Kidney (tissue), 14 donors: ENCODE data around the gene CD46. TPM values are rescaled to one million over a fixed set of nuclear protein-coding genes. Genes with fewer than 3 reads are reported as not detected.

Experiments used
- DNase-seq, 5 donors: peaks; one replicate each; pipeline ENCODE4 v3.0.0-alpha.2; 2013 to 2020
- FAIRE-seq: peaks from 2 replicates; lab custom pipeline; 2012; peaks lifted over from hg19 to GRCh38; lab: Jason Lieb, UNC
- H3K27ac ChIP-seq, 2 donors: one replicate each; pipeline ENCODE4 v1.7.0; 2013; ENCODE audit warnings: low read depth in 2 of 2, low read length in 2 of 2, inconsistent platforms in 1 of 2
- H3K27me3 ChIP-seq: one replicate; pipeline ENCODE4 v1.7.1; 2013; ENCODE audit warnings: low read length, inconsistent platforms; ENCODE audit not compliant: control insufficient read depth, insufficient read depth
- H3K36me3 ChIP-seq, 3 donors: one replicate each; pipeline versions ENCODE4 v1.7.0 to v1.7.1; 2013; ENCODE audit warnings: low read length in 3 of 3, control low read depth in 1 of 3, inconsistent platforms in 1 of 3; ENCODE audit not compliant: insufficient read depth in 3 of 3, control insufficient read depth in 2 of 3
- H3K4me1 ChIP-seq, 3 donors: one replicate each; pipeline versions ENCODE4 v1.7.0 to v1.7.1; 2013; ENCODE audit warnings: low read length in 3 of 3, inconsistent platforms in 1 of 3, low read depth in 1 of 3; ENCODE audit not compliant: control insufficient read depth in 2 of 3, insufficient read depth in 2 of 3
- H3K4me3 ChIP-seq, 3 donors: one replicate each; pipeline versions ENCODE4 v1.7.0 to v1.8.1; 2013; ENCODE audit warnings: low read length in 3 of 3, control low read depth in 1 of 3, inconsistent platforms in 1 of 3
- H3K9ac ChIP-seq, 3 donors: one replicate each; pipeline versions ENCODE4 v1.7.0 to v1.7.1; 2013; ENCODE audit warnings: low read length in 3 of 3, control low read depth in 1 of 3, inconsistent platforms in 1 of 3
- H3K9me3 ChIP-seq, 3 donors: one replicate each; pipeline versions ENCODE4 v1.7.0 to v1.7.1; 2013; ENCODE audit warnings: low read length in 3 of 3, control low read depth in 1 of 3, inconsistent platforms in 1 of 3; ENCODE audit not compliant: control insufficient read depth in 2 of 3, insufficient read depth in 1 of 3
- CTCF ChIP-seq: IDR thresholded peaks from 3 replicates; pipeline ENCODE4 v1.5.1; 2012; ENCODE audit warnings: mild to moderate bottlenecking, moderate library complexity, borderline replicate concordance; ENCODE audit not compliant: insufficient read depth; ENCODE audit errors: extremely low read depth
- intact Hi-C: fragments of 100-400 bp; cut with DNase I; formaldehyde crosslinking; loops from one replicate; pipeline ENCODE4 v1.11.1; 2022
- polyA plus RNA-seq: library from polyadenylated mRNA; stranded (reverse); fragments of 350-450 nt; fragmentation: Illumina TruSeq; extraction: RNeasy Lipid Tissue Mini Kit (QIAGEN cat#74804); gene quantifications from one replicate; pipeline ENCODE4 v1.2.3, GENCODE V29; 2014; ENCODE audit warnings: low read depth, low replicate concordance; ENCODE audit not compliant: insufficient read depth
- total RNA-seq: library from RNA; stranded (reverse); fragmentation: NEBNext Ultra II Directional; extraction: Animal tissue kit (Norgen Biotek cat#: 25700); gene quantifications from one replicate; pipeline ENCODE4 v1.2.1, GENCODE V29; 2021
- donor health status: control.
- donor health status: control.
- donor health status: control.
- donor health status: control.
- donor health status: control.
- donor health status: DM: yes; HTN: yes; CAD: no.
- donor health status: Normal renal cell carcinoma (clear cell type).

The CD46 gene
- total and polyA plus RNA-seq, 2 donors from 2014 or later, result 119 to 269 TPM

DNA sequence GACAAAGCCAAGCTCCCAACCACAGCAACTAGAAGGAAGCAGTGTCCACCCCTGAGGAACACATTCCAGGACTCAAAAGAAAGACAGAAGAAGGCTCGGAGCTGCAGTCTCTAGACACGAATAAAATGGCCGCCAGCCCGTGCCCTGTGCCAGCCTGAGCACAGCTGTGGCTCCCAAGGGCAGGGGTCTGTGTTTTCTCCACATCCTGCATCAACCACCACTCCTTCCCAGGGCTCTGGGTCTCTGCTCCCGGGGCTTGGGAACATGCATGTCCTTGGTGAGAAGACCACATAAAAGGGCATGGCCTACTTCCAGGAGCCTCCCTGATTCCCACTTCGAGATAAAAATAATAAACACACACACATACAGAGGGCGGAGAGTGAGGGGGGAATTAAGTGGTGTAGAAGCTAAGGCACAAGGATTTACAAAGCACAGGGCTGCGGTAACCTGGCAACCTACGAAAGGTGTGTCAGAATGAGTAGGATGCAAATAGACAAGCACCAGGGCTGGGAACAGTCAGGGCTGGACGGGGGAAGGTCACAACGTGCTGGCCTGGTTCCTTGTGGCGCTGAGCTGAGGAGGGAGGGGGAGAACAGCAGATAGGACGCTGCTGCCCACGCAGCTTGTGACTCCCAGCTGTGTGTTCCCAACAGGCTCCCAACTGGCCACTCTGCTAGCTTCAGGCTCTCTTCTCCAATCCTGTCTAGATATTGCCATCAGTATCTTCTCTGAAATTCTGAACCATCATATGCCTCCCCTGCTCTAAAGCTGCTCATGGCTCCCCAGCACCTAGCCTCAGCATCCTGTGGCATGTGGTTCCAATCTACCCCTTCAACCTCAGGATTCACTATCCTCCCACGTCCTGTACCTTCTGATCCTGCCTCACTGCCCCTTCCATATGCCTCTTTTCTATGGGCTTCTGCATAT, 86.6 kb downstream of the CD46 start:
- Histone ChIP-seq H3K4me3 (no peak overlapping the region), H3K36me3 (peaks cover 0 to 10% (median 0%) of the 10 kb centered on the region in 3 donors), H3K27me3 (no peaks in the 10 kb centered on the region), H3K4me1 (peaks cover 0 to 29% (median 28%) of the 10 kb centered on the region in 3 donors), H3K9ac (peak overlapping the region in 1 of 3 donors; percentile 30), H3K9me3 (no peaks in the 10 kb centered on the region), H3K27ac (peak overlapping the region; percentile 45 to 58)
- DNase-seq (peak in 3 of 5 donors; percentile 28 to 88 (median 35)), FAIRE-seq (no peak)
- intact Hi-C loops, result no loop called here
- TF ChIP-seq CTCF, result no peak

- peaks cover 0 to 29% (median 23%) of the 10 kb centered on the region in 3 donors for H3K4me1 ChIP-seq
- peak overlapping the region; percentile 45 to 58 for H3K27ac ChIP-seq
- intact Hi-C loops, result no loop called here
Observed at GRCh38 chr1:207839083-207839413, 87.2 kb downstream of the CD46 start.

GRCh38 chr1:207840380-207840779, 88.5 kb downstream of the CD46 start:
- H3K4me1 ChIP-seq, result peaks cover 0 to 31% (median 31%) of the 10 kb centered on the region in 3 donors
- H3K27me3 ChIP-seq, result no peaks in the 10 kb centered on the region
- DNase-seq (no peak), FAIRE-seq (no peak)
- no peak overlapping the region for H3K27ac ChIP-seq
- no peaks in the 10 kb centered on the region for H3K9me3 ChIP-seq
- intact Hi-C loops, result no loop called here
- H3K9ac ChIP-seq, result no peak overlapping the region
- peaks cover 0 to 10% (median 0%) of the 10 kb centered on the region in 3 donors for H3K36me3 ChIP-seq
- no peak for TF ChIP-seq CTCF
- no peak overlapping the region for H3K4me3 ChIP-seq

More at GRCh38 chr1:207839083-207839413, 87.2 kb downstream of the CD46 start:
- H3K9ac ChIP-seq, result peak overlapping the region in 1 of 3 donors; percentile 30
- H3K36me3 ChIP-seq, result peaks cover 0 to 10% (median 0%) of the 10 kb centered on the region in 3 donors
- FAIRE-seq, result no peak
- no peak overlapping the region for H3K4me3 ChIP-seq
- no peaks in the 10 kb centered on the region for H3K27me3 ChIP-seq
- no peaks in the 10 kb centered on the region for H3K9me3 ChIP-seq
- no peak for TF ChIP-seq CTCF
- no peak for DNase-seq
